DOHH2 (cell line): ENCODE data around the gene ARPC4.

ENCODE experiments used
- H3F3A ChIP-seq: fragments of 200-600 bp; sonication (generic), shearing (Covaris generic); 2 replicates; pipeline ENCODE4 v1.6.0; 2016; ENCODE audit warnings: antibody characterized with exemption, mild to moderate bottlenecking; ENCODE audit not compliant: control insufficient read depth, insufficient read depth
- H3K27ac ChIP-seq: fragments of 200-600 bp; sonication (generic); 2 replicates; pipeline ENCODE4 v1.5.1; 2014; ENCODE audit warnings: low read depth, mild to moderate bottlenecking, low read length, moderate library complexity
- H3K27me3 ChIP-seq: fragments of 200-600 bp; sonication (generic); 2 replicates; pipeline ENCODE4 v1.6.1; 2014; ENCODE audit warnings: mild to moderate bottlenecking, low read length, mixed read lengths; ENCODE audit not compliant: control insufficient read depth
- H3K36me3 ChIP-seq: fragments of 200-600 bp; sonication (generic); 2 replicates; pipeline ENCODE4 v1.6.1; 2014; ENCODE audit warnings: mild to moderate bottlenecking, low read length, moderate library complexity, mixed read lengths; ENCODE audit not compliant: control insufficient read depth
- H3K4me1 ChIP-seq: fragments of 200-600 bp; sonication (generic); 2 replicates; pipeline ENCODE4 v1.6.1; 2014; ENCODE audit warnings: mild to moderate bottlenecking, low read length, mixed read lengths; ENCODE audit not compliant: control insufficient read depth
- H3K4me2 ChIP-seq: fragments of 200-600 bp; sonication (generic); 2 replicates; pipeline ENCODE4 v1.6.0; 2014; ENCODE audit warnings: mild to moderate bottlenecking, low read length, moderate library complexity
- H3K4me3 ChIP-seq: fragments of 200-600 bp; sonication (generic); 2 replicates; pipeline ENCODE4 v1.5.1; 2014; ENCODE audit warnings: mild to moderate bottlenecking, low read length, mixed read lengths
- H3K79me2 ChIP-seq: fragments of 200-600 bp; sonication (generic); 2 replicates; pipeline ENCODE4 v1.6.1; 2014; ENCODE audit warnings: mild to moderate bottlenecking, low read length, mixed read lengths; ENCODE audit not compliant: control insufficient read depth
- H3K9me2 ChIP-seq: fragments of 200-600 bp; sonication (generic); replicated peaks from 2 replicates; pipeline ENCODE4 v1.6.1; 2014; ENCODE audit warnings: mild to moderate bottlenecking, low read length, mixed read lengths; ENCODE audit not compliant: control insufficient read depth
- H3K9me3 ChIP-seq: fragments of 200-600 bp; sonication (generic); 2 replicates; pipeline ENCODE4 v1.6.1; 2014; ENCODE audit warnings: antibody characterized with exemption, low read length, mixed read lengths; ENCODE audit not compliant: control insufficient read depth, insufficient read depth
- H4K20me1 ChIP-seq: fragments of 200-600 bp; sonication (generic); 2 replicates; pipeline ENCODE4 v1.6.0; 2014; ENCODE audit warnings: low read depth, mild to moderate bottlenecking, antibody characterized with exemption, low read length, moderate library complexity; ENCODE audit not compliant: control insufficient read depth, insufficient read depth
- EZH2phosphoT487 ChIP-seq: fragments of 200-600 bp; sonication (generic); IDR thresholded peaks from 2 replicates; pipeline ENCODE4 v1.6.1; 2017; ENCODE audit warnings: borderline replicate concordance, mild to moderate bottlenecking, antibody characterized with exemption, low read length, moderate library complexity, mixed read lengths
- TF ChIP-seq, protein P1 (sequence below): fragments of 200-600 bp; sonication (generic); IDR thresholded peaks from one replicate; pipeline ENCODE4 v1.5.1; 2014; ENCODE audit warnings: antibody characterized with exemption, mild to moderate bottlenecking, low read depth, low read length; ENCODE audit not compliant: poor library complexity, severe bottlenecking

ARPC4 gene

DNA sequence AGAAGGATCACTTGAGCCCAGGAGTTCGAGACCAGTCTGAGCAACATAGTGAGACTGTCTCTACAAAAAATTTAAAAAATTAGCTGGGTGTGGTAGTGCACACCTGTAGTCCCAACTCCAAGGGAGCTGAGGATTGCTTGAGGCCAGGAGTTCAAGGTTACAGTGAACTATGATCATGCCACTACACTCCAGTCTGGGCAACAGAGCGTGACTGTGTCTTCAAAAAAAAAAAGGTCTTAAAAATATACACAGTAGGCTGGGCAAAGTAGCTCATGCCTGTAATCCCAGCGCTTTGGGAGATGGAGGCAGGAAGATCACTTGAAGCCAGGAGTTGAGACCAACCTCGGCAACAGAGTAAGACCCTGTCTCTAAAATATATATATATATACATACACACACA is 12.0 kb upstream of the ARPC4 start:
- H3K79me2 ChIP-seq: no peaks in the 10 kb centered on the region
- peaks cover 31% of the 10 kb centered on the region for H3F3A ChIP-seq
- peak overlapping the region; percentile 95 for H3K4me2 ChIP-seq
- no peaks in the 10 kb centered on the region for H3K9me2 ChIP-seq
- H3K36me3 ChIP-seq: peaks cover 43% of the 10 kb centered on the region
- H3K27ac ChIP-seq: peak overlapping the region; percentile 99
- TF ChIP-seq EZH2phosphoT487: no peak
- TF ChIP-seq, protein P1, sequence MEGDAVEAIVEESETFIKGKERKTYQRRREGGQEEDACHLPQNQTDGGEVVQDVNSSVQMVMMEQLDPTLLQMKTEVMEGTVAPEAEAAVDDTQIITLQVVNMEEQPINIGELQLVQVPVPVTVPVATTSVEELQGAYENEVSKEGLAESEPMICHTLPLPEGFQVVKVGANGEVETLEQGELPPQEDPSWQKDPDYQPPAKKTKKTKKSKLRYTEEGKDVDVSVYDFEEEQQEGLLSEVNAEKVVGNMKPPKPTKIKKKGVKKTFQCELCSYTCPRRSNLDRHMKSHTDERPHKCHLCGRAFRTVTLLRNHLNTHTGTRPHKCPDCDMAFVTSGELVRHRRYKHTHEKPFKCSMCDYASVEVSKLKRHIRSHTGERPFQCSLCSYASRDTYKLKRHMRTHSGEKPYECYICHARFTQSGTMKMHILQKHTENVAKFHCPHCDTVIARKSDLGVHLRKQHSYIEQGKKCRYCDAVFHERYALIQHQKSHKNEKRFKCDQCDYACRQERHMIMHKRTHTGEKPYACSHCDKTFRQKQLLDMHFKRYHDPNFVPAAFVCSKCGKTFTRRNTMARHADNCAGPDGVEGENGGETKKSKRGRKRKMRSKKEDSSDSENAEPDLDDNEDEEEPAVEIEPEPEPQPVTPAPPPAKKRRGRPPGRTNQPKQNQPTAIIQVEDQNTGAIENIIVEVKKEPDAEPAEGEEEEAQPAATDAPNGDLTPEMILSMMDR: no peak
- no peaks in the 10 kb centered on the region for H3K27me3 ChIP-seq
- peak overlapping the region; percentile 70 for H3K4me3 ChIP-seq
- H3K9me3 ChIP-seq: no peaks in the 10 kb centered on the region
- peaks cover 68% of the 10 kb centered on the region for H3K4me1 ChIP-seq
- no peaks in the 10 kb centered on the region for H4K20me1 ChIP-seq

DNA sequence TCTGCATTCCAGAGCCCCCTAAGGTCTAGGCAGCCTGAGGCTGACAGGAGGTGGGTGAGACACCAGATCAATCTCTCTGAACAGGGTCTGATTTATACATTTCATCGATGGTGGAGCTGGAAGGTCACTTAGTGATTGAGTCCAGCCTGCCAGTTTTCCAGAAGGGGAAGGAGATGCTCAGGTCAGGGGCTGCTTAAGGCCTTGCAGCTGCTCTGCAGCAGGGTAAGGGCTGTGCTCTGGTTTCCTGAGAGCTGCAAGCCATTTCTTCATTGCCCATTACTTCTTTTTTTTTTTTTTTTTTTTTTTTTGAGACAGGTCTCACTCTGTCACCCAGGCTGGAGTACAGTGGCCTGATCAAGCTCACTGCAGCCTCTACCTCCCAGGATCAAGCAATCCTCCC is 11.3 kb upstream of the ARPC4 start:
- H3K27ac ChIP-seq: peak overlapping the region; percentile 99

DNA sequence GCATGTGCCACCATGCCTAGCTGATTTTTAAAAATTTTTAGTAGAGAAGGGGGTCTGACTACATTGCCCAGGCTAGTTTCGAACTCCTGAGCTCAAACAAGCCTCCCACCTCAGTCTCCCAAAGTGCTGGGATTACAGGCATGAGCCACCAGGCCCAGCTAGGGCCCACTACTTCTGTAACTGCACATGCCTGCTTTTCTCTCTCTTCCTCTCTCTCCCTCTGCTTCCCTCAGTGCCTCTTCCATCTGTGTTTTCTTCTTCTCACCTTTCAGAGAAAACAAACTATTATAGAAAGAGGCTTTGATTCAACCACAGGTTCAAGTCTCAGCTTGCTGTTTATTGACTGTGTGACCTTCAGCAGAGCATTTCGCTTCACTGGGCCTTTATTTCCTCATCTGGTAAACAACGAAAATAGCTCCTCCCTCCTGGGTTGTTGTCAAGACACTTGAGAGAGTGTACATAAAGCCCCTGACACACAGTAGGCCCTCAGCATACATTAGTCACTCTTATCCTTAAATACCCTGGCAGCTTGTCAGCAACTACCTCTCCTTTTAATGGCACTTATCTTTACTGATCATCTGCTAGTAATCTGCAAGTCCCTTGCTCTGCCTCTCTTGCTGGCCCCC is 10.8 kb upstream of the ARPC4 start:
- H3K36me3 ChIP-seq: peaks cover 53% of the 10 kb centered on the region
- no peaks in the 10 kb centered on the region for H3K9me3 ChIP-seq
- H3K27me3 ChIP-seq: no peaks in the 10 kb centered on the region
- peaks cover 60% of the 10 kb centered on the region for H3K4me1 ChIP-seq
- no peaks in the 10 kb centered on the region for H3K79me2 ChIP-seq
- peak overlapping the region; percentile 38 for H3K4me3 ChIP-seq
- no peaks in the 10 kb centered on the region for H3K9me2 ChIP-seq
- peak overlapping the region; percentile 99 for H3K27ac ChIP-seq
- H4K20me1 ChIP-seq: no peaks in the 10 kb centered on the region
- peak overlapping the region; percentile 95 for H3K4me2 ChIP-seq
- H3F3A ChIP-seq: peaks cover 31% of the 10 kb centered on the region
- no peak for TF ChIP-seq EZH2phosphoT487
- TF ChIP-seq, protein P1: no peak

More for the DNA sequence above, 11.3 kb upstream of the ARPC4 start:
- peak overlapping the region; percentile 95 for H3K4me2 ChIP-seq
- TF ChIP-seq EZH2phosphoT487: no peak
- TF ChIP-seq, protein P1: no peak
- peaks cover 48% of the 10 kb centered on the region for H3K36me3 ChIP-seq
- H3K4me3 ChIP-seq: peak overlapping the region; percentile 70
- no peaks in the 10 kb centered on the region for H3K27me3 ChIP-seq
- peaks cover 31% of the 10 kb centered on the region for H3F3A ChIP-seq
- H3K9me2 ChIP-seq: no peaks in the 10 kb centered on the region
- H4K20me1 ChIP-seq: no peaks in the 10 kb centered on the region
- no peaks in the 10 kb centered on the region for H3K79me2 ChIP-seq
- H3K9me3 ChIP-seq: no peaks in the 10 kb centered on the region
- peaks cover 64% of the 10 kb centered on the region for H3K4me1 ChIP-seq
